Putamen (tissue), 1 donor: Measurements from ENCODE around the gene DNAAF5.
"Not testable (repeated sequence)": the region's sequence is repeated elsewhere in the genome, so short reads cannot be mapped to it uniquely, and the experiment has no call there.

Experiments used
- DNase-seq: peaks from one replicate; pipeline ENCODE4 v3.0.0-alpha.2; 2016; ENCODE audit warnings: low spot score

Gene DNAAF5

DNA sequence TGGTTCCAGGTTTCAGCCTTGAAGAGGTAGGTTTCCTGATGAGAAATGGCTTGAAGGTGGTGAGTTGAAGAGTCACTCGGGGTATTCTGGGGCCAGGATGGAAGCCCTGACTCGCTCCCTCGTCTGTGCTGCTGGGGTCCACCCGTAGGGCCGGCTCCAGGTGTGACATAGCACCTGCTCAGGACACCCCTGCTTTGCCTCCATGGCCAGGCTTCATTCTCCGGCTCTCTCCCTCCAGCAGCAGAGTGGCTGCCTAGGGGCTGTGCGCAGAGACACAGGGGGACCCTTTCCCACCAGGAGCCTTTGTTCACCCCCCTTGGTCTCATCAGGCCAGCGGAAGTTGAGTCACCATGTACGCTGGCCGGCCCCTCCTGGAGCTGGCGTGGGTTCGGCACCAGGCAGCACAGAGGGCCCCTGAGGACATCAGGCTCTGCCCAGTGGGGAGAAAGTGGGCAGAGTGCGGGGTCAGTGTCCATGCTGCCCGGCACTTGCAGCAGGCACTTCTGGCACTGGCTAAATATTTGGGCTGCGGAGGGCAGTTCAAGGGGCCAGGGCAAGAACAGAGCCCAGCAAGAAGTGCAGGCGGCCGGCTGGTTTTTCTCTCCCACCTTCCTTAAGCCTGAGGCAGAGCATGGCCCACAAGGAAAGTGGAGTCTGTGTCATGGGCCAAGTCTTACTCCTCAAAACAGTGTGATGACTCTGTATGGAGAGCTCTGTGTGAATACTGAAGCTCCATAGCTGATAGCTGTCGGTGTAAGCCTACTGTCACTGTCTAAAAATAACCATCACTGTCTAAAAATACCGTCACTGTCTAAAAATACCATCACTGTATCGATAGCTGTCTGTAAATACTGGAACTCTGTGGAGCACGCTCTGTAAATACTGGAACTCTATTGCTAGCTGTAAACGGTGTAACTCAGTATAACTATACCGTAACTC is 4.3 kb downstream of the DNAAF5 start:
- peak; percentile 16 for DNase-seq

DNA sequence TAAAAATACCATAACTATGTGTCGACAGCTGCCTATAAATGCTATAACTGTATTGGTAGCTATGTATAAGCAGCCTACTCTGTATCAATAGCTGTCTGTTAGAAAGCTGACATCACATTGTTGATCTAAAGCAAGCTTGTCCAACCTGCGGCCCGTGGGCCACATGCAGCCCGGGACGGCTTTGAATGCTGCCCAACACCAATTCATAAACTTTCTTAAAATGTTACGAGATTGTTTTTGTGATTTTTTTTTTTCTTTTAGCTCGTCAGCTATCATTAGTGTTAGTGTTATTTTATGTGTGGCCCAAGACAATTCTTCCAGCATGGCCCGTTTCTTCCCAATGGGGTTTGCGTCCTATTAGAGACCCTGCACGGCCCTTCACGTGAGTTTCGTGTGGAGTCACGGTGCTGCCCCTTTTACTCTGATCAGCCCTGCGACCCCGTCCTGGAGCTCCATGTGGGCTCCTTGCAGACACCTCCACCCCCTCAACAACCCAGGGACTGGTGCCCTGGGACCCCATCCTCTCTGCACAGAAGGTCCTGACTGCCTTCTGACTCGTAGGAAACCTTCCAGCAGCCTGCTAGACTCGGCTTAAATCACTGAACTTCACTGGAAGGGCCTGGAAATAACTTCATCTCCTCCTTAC is 5.1 kb downstream of the DNAAF5 start:
- DNase-seq: no peak

DNA sequence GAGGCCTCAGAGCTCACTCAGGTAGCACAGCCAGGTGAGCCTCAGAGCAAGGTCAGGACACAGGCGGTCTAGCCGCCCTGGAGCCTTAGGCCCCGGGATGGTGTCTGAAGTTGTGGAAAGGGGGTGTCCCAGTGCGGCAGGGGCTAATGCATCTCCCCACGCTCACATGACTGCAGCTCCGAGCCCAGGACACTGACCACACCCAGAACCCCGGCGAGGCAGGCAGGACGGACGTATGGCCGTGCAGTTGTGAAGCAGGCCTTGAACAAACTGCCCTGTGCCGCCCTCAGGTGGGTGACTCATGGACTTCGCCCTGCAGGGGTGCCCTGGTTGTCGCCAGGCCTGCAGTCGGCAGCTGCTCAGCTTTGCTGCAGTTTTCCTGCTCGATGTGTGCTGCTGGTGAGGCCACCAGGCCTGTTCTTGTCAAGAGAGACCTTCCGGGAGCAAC is 5.6 kb downstream of the DNAAF5 start:
- DNase-seq: no peak

DNA sequence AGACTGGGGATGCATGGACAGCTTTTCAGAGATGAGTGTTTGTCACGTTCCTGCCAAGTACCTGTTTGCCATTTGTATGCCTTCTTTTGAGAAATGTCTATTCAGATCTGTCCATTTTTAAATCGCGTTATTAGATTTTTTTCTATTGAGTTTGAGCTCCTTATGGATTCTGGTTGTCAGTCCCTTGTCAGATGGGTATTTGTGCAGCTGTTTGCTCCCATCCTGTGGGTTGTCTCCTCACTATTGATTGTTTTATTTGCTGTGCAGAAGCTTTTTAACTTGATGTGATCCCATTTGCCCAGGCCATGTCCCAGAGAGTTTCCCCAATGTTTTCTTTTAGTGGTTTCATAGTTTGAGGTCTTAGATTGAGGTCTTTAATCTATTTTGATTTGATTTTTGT is 6.1 kb downstream of the DNAAF5 start:
- DNase-seq: no peak

DNA sequence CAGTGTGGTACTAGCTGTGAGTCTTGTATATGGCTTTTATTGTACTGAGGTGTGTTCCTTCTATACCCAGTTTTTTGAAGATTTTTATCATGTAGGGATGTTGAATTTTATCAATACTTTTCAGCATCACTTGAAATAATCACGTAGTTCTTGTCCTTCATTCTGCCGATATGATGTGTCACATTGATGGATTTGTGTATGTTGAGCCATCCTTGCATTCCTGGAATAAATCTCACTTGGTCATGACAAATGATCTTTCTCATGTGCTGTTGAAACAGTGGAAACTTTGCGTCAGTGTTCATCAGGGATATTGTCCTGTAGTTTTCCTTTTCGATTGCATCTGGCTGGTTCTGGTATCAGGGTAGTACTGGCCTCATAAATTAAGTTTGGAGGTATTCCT is 7.7 kb downstream of the DNAAF5 start:
- no peak for DNase-seq

DNA sequence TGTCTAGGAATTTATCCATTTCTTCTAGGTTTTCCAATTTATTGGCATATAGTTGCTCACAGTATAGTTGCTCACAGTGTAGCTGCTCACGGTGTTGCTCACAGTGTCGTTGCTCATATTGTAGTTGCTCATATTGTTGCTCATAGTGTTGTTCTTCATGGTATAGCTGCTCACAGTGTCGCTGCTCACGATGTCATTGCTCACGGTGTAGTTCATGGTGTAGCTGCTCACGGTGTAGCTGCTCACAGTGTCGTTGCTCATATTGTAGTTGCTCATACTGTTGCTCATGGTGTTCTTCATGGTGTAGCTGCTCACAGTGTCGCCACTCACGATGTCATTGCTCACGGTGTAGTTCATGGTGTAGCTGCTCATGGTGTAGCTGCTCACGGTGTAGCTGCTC is 8.3 kb downstream of the DNAAF5 start:
- DNase-seq: no peak

DNA sequence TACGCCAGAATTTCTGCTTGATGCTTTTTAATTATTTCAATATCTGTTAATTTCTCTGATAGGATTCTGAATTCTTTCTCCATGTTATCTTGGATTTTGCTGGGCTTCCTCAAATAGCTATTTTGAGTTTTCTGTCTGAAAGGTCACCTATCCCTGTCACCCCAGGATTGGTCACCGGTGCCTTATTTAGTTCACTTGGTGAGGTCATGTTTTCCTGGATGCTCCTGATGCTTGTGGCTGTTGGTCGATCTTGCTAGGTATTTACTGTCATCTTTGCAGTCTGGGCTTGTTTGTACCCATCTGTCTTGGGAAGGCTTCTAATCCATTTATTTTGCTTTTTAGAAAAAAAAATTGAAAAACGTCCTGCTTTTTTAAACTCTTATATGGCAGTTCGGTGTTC is 11.7 kb downstream of the DNAAF5 start:
- DNase-seq: no peak

DNA sequence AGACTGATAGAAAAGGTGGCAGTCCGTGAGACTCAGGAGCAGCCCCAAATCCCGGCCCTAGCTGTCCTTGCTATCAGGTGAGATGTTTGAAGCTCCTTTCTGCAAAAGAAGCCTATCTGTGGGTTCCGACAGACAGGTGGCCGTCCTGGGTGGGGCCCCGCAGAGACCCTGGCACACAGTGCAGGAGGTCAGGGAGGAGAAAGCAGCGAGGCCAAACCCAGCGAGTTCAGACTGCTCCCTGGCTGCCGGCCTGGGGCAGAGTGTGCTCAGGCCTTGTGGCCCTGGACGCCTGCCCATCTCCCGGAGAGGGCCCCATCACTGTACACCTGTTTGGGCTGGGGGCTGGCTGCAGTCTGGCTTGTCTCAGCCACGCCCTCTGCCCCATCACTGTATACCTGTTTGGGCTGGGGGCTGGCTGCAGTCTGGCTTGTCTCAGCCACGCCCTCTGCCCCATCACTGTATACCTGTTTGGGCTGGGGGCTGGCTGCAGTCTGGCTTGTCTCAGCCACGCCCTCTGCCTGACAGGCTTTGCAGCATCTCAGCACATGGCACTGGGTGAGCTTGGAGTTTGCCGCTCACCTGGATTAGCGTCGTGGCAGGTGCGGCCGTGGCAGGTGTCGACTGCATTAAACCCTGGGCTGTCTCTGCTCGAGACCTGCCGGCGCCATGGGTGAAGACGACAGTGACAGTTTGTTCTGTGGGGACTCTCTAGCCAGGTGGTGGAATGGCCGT is 12.4 kb downstream of the DNAAF5 start:
- no peak for DNase-seq

DNA sequence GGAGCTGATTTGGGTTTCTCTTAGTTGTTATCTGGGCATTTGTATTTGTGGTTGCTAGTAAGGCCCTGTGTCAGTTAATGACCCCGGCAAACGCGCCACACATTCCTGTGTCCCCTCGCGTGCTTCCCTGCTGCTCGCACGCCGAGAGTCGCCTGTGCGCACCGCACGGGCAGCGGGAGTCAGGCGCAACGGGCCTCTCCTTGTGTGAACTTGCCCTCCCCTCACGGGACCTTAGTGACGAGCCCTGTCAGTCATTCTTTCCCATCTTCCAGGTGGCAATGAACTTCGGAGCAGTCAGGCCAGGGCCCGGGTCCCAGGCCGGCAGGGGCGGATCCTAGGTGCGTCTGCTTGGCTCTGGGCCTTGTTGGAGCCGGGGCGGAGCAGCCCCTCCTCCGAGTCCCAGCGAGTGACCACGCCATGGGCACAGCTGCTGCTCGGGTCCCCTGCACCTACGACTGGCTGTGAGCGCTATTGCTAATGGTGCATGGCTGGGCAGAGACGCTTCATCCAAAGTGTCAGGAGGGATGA is 13.0 kb downstream of the DNAAF5 start:
- no peak for DNase-seq

DNA sequence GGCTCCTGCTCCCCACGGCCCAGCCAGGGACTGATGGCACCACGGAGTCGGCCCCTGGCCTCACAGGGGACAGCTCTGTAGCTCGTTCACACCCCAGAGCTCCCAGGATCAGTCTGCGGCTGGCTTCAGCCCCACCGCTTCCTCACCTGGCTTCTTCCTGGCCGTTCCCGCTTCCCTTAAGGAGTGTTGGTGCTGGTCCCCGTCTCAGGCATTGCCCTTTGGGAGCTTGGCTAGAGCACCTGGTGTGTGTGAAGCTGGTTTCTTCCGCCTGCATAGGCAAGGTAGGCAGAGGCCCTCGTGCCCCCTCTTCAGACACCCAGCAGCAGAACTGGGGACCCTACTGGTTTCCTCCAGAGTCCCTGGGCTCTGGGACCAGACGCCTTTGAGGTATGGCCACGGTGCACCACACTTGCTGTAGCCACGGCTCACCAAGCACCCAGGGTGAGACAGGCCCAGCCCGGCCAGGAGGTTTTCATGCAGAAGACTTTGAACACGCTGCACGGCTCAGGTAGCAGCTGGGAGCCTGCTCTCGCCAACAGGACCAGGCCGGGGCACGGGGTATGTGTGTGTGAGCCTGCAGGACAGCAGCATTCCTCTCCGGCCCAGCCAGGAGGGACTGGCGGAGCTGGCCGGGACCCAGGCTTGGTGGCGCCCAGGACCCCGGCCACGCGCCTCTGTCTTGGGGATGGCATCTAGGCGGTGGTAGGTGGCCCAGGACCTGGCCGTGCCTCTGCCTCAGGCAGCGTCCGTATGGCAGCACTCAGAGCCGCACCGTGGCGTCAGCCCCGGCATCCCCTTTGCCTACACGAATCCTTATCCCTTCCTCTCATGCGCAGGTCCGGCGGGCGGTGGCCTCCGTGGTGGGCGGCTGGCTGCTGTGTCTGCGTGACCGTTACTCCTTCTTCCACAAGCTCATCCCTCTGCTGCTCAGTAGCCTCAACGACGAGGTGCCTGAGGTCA is 13.8 kb downstream of the DNAAF5 start:
- no peak for DNase-seq

DNA sequence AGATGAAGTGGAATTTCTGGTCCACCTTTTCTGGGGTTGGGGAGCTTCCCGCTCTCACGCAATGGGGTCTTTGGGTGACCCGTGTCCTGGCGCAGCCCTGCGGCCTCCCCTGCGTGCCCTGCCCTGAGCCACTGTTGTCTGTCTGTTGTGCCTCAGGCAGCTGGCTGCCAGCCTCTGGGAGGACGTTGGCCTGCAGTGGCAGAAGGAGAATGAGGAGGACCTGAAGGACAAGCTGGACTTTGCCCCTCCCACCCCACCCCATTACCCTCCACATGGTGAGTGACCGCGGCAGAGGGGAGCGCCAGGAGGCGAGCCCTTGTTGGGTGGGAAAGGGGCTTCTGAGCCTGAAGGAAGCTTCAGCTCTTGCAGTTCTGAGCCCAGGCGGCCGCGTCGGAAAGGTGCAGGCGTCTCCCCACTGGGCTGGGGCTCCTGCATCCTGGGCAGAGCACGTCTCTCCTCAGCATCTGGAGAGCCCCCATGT is 14.7 kb downstream of the DNAAF5 start:
- no peak for DNase-seq

DNA sequence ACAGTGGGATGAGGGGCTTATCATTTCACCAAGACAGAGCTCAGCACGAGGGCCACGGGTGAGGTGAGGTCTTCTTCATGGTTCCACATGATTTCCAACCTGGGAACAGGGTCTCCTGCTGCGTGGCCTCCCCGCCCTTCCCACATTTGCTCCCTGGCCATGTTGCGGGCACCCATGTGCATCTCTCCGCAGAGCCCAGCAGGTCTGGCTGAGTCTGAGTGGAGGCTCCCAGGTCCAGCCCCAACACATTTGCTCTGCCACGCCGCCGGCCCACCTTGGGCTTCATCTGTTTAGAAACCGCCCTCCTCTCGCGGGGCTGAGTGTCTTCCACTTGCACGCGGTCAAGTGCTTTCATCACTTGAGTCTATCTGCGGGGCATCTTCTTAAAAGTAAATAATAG is 15.4 kb downstream of the DNAAF5 start:
- DNase-seq: no peak

DNA sequence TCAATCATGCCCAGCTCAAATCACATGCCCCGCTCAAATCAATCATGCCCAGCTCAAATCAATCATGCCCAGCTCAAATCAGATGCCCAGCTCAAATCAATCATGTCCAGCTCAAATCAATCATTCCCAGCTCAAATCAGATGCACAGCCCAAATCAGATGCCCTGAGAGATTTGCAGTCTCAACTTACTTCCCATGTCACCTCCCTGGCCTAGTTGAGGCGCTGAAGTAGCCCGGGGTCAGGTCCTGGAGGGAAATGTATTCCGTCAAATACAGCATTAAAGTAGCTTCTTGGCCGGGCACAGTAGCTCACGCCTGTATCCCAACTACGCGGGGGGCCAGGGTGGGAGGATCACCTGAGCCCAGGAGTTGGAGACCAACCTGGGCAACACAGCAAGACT is 16.3 kb downstream of the DNAAF5 start:
- DNase-seq: no peak

DNA sequence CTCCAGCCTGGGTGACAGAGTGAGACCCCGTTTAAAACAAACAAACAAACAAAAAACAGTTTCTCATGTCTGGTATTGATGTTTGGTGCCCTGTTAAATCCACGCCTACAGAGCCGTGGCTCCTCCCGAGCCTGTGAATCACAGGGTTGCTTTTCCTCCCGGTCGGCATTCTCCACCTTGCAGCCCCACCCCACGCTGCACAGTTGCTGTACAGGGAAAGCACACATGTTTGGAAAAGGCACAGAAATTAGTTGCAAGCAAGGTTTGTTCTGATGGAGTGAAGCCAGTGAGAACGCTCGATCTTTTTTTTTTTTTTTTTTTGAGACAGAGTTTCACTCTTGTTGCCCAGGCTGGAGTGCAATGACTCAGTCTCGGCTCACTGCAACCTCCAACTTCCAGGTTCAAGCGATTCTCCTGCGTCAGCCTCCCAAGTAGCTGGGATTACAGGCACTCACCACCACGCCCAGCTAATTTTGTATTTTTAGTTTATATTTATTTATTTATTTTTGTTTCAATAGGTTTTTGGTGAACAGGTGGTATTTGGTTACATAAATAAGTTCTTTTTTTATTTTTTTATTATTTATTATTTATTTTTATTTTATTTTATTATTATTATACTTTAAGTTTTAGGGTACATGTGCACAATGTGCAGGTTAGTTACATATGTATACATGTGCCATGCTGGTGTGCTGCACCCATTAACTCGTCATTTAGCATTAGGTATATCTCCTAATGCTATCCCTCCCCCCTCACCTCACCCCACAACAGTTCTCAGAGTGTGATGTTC is 17.0 kb downstream of the DNAAF5 start:
- not testable (repeated sequence) for DNase-seq

DNA sequence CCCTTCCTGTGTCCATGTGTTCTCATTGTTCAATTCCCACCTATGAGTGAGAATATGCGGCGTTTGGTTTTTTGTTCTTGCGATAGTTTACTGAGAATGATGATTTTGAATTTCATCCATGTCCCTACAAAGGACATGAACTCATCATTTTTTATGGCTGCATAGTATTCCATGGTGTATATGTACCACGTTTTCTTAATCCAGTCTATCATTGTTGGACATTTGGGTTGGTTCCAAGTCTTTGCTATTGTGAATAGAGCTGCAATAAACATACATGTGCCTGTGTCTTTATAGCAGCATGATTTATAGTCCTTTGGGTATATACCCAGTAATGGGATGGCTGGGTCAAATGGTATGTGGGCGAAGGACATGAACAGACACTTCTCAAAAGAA is 17.6 kb downstream of the DNAAF5 start:
- not testable (repeated sequence) for DNase-seq

DNA sequence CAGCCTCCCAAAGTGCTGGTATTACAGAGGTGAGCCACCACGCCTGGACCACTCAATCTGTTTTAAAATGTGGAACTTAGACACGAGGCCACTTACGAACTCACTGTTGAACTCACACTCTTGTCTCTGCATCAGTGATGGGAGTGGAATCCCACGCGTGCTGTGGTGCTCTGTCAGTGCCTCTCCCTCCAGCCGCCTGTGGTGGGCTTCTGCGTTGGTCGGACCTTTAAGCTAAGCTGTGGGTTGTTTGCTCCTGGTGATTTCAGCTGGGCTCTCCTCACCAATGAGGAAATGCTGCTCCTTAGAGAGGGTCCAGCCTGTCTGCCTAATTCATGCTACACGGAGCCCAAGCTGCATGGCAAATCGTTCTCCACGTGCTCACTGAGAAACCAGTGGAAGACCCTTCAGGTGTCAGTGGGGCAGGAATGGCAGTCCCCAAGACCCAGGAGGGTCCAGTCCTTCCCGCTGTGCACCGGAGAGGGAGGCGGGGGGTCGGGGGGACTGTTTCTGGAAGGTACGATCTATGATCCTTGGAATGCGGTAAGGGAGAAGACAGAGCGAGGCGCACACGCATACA is 18.4 kb downstream of the DNAAF5 start:
- no peak for DNase-seq

DNA sequence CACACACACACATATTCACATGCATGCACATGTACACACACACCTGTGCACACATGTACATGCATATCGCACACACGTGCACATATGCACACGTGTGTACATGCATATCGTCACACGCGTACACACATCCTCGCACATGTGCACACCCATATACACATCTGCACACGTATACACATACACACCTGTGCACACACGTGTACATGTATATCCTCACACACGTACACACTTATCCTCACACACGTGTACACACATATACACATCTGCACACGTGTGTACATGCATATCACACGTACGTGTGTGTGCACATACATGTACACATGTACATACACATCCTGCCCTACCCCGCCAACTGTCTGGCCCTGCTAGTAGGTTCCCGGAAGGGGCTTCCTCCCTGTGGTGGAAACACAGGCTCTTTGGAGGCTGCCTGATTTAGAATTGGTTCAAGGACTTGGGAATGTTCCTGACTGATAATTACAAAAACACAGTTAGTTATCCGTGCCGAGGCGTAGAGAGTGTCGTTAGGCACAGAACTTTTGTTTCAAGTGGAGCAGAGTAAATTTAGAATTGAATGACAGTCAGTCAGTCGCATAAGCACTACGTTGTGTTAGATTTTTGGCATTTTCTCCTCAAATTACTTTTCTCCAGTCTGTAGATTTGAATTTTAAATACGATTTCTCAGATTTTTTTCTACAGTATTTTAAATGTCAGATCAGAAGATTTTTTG is 19.1 kb downstream of the DNAAF5 start:
- peak; percentile 14 for DNase-seq

DNA sequence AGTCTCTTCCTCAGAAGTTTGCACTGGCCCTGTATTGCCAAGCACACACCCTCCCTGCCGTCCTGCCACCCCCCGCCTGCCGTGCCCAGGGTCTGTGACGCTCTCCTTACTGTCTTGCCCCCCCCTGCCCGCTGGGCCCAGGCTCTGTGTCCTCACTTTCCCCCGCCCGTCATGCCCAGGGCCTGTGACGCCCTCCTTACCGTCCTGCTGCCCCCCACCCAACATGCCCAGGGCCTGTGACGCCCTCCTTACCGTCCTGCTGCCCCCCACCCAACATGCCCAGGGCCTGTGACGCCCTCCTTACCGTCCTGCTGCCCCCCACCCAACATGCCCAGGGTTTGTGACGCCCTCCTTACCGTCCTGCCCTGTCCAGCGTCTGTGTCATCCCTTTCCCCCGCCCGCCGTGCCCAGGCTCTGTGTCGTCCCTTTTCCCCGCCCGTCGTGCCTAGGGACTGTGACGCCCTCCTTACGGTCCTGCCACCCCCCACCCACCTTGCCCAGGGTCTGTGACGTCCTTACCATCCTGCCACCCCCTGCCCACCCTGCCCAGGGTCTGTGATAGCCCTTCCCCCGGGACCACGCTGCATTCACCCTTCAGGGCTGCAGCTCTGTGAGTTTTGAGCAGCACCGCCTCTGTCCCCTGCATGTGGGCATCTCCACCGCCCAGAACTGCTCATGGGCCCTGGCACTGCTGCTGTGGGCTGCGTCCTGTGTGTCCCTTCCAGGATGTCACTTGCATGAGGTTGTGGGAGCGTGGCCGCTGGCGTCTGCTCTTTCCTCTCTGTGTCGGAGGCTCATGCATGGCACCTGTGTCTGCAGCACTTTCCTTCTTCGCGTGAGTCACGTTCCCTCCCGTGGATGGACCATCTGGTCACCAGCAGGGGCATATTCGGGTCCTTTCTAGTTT is 19.9 kb downstream of the DNAAF5 start:
- no peak for DNase-seq
